Measurements from ENCODE around the gene HOOK2.
"Not testable (repeated sequence)": the region's sequence is repeated elsewhere in the genome, so short reads cannot be mapped to it uniquely, and the experiment has no call there.

HOOK2 gene

GRCh38 chr19:12774588-12775555 is at the start of gene HOOK2:
HOOK2 (minus strand) TSS chr19:12775552; CDS start chr19:12775449, 103 bp downstream.
- peak; percentile 59 to 73 for DNase-seq

GRCh38 chr19:12821761-12822160 is 46.4 kb upstream of the HOOK2 start:
- DNase-seq, result no peak

GRCh38 chr19:12817810-12818209 is 42.5 kb upstream of the HOOK2 start:
- not testable (repeated sequence) for DNase-seq

GRCh38 chr19:12817188-12817587 is 41.8 kb upstream of the HOOK2 start:
- not testable (repeated sequence) for DNase-seq

GRCh38 chr19:12815088-12815487 is 39.7 kb upstream of the HOOK2 start:
- no peak for DNase-seq

GRCh38 chr19:12806242-12807081 is 31.1 kb upstream of the HOOK2 start, which contains the start of gene RNASEH2A:
RNASEH2A (plus strand) TSS chr19:12806584; CDS start chr19:12806674, 90 bp downstream.
- peak; percentile 84 to 90 for DNase-seq

GRCh38 chr19:12804051-12804450 is 28.7 kb upstream of the HOOK2 start:
- no peak for DNase-seq

- DNase-seq, result no peak
These were observed 27.1 kb upstream of the HOOK2 start for GRCh38 chr19:12802267-12803106.

GRCh38 chr19:12801466-12802266 is 26.3 kb upstream of the HOOK2 start, which contains the start of the genes PRDX2 and THSD8:
PRDX2 (minus strand) TSS chr19:12801800; CDS start chr19:12801261, 539 bp downstream.
THSD8 (plus strand) TSS chr19:12802069; CDS start chr19:12802072, 3 bp downstream.
- DNase-seq, result peak; percentile 75 to 85

GRCh38 chr19:12800923-12801465 is 25.6 kb upstream of the HOOK2 start:
- DNase-seq, result no peak

- DNase-seq, result no peak
These were observed 25.1 kb upstream of the HOOK2 start for GRCh38 chr19:12800466-12800770.

GRCh38 chr19:12799742-12800465 is 24.6 kb upstream of the HOOK2 start:
- no peak for DNase-seq

GRCh38 chr19:12797607-12798006 is 22.3 kb upstream of the HOOK2 start:
- DNase-seq, result not testable (repeated sequence)

- no peak for DNase-seq
These were observed 21.8 kb upstream of the HOOK2 start for GRCh38 chr19:12797141-12797587.

GRCh38 chr19:12796146-12797071 is 21.1 kb upstream of the HOOK2 start:
- DNase-seq, result peak; percentile 75 to 85

GRCh38 chr19:12794971-12795381 is 19.6 kb upstream of the HOOK2 start:
- DNase-seq, result no peak

- DNase-seq, result peak; percentile 30 to 58
These were observed 19.0 kb upstream of the HOOK2 start for GRCh38 chr19:12794196-12794941.

All from CD4-positive, alpha-beta T cell treated with Interferon alpha-2 for 1 hour (primary cell).